HepG2 (cell line): Measurements from ENCODE around the gene LMNA. TPM values are rescaled to one million over a fixed set of nuclear protein-coding genes. Genes with fewer than 3 reads are reported as not detected.
A peak's percentile ranks its signal among the peaks of the same experiment; 100 is the strongest.

Experiments used
- CBFB ChIP-seq: sonication (generic); formaldehyde crosslinking; IDR thresholded peaks from 2 replicates; pipeline ENCODE4 v1.4.0; 2020; ENCODE audit warnings: missing genetic modification reagents
- CBX5 ChIP-seq: sonication (generic); formaldehyde crosslinking; IDR thresholded peaks from 2 replicates; pipeline ENCODE4 v1.4.0; 2020; ENCODE audit warnings: missing genetic modification reagents, borderline replicate concordance
- DPF2 ChIP-seq: sonication (generic); formaldehyde crosslinking; IDR thresholded peaks from 2 replicates; pipeline ENCODE4 v1.4.0; 2020; ENCODE audit warnings: mild to moderate bottlenecking, low read depth, missing genetic modification reagents, borderline replicate concordance
- EHMT2 ChIP-seq: fragments of 200-600 bp; sonication (generic); IDR thresholded peaks from 2 replicates; pipeline ENCODE4 v1.7.0; 2017; ENCODE audit warnings: antibody characterized with exemption, low read depth, low read length, borderline replicate concordance
- GATA4 ChIP-seq: sonication (generic); IDR thresholded peaks from 2 replicates; pipeline ENCODE4 v1.6.1; 2016; ENCODE audit warnings: antibody characterized with exemption, low read depth, borderline replicate concordance
- GLI4 ChIP-seq: sonication (generic); formaldehyde crosslinking; IDR thresholded peaks from 2 replicates; pipeline ENCODE4 v1.5.1; 2020; ENCODE audit warnings: missing genetic modification reagents, mild to moderate bottlenecking, moderate library complexity, borderline replicate concordance
- HNRNPL ChIP-seq: fragments of 200-400 bp; formaldehyde crosslinking; IDR thresholded peaks from 2 replicates; pipeline ENCODE4 v1.6.1; 2017; ENCODE audit warnings: mild to moderate bottlenecking, low read depth, low read length
- NFYC ChIP-seq: IDR thresholded peaks from 2 replicates; pipeline ENCODE4 v1.6.1; 2016; ENCODE audit warnings: missing genetic modification reagents, missing compliant biosample characterization
- PAX8 ChIP-seq: sonication (generic); formaldehyde crosslinking; IDR thresholded peaks from 2 replicates; pipeline ENCODE4 v1.8.0; 2022; ENCODE audit warnings: mild to moderate bottlenecking, missing genetic modification reagents, borderline replicate concordance
- POLR2AphosphoS2 ChIP-seq: IDR thresholded peaks from 2 replicates; pipeline ENCODE4 v1.6.1; 2011; ENCODE audit warnings: low read depth, low read length, improper control_type of control experiment
- RBM39 ChIP-seq: fragments of 200-400 bp; formaldehyde crosslinking; IDR thresholded peaks from one replicate; pipeline ENCODE4 v1.6.1; 2018; ENCODE audit warnings: antibody characterized with exemption, mild to moderate bottlenecking, low read depth, low read length; ENCODE audit not compliant: poor library complexity, severe bottlenecking
- SOX13 ChIP-seq, 3 experiments: fragments of 450-650 bp in 1 of 3; sonication (generic) in 1 of 3; formaldehyde crosslinking in 1 of 3; IDR thresholded peaks in 2 of 3; conservative IDR thresholded peaks in 1 of 3; 2 replicates each; pipeline versions ENCODE4 v1.5.0 to v1.6.1; 2016 to 2020; ENCODE audit warnings: antibody characterized with exemption in 1 of 3, mild to moderate bottlenecking in 1 of 3, missing compliant biosample characterization in 1 of 3, missing genetic modification reagents in 1 of 3, moderate library complexity in 1 of 3
- SRY ChIP-seq: sonication (generic); formaldehyde crosslinking; IDR thresholded peaks from 2 replicates; pipeline ENCODE4 v1.8.0; 2022; ENCODE audit warnings: mild to moderate bottlenecking, missing genetic modification reagents
- SSRP1 ChIP-seq: IDR thresholded peaks from 2 replicates; pipeline ENCODE4 v1.6.1; 2016; ENCODE audit warnings: control low read depth
- TCF7L2 ChIP-seq: IDR thresholded peaks from 2 replicates; pipeline ENCODE4 v1.6.1; 2011; ENCODE audit warnings: mild to moderate bottlenecking, low read depth, low read length, moderate library complexity
- YY1 ChIP-seq: IDR thresholded peaks from 2 replicates; pipeline ENCODE4 v1.6.1; 2011; ENCODE audit warnings: low read length, low read depth, moderate library complexity, mild to moderate bottlenecking; ENCODE audit not compliant: insufficient read depth, insufficient replicate concordance
- ZBTB3 ChIP-seq: sonication (generic); formaldehyde crosslinking; IDR thresholded peaks from 2 replicates; pipeline ENCODE4 v1.4.0; 2020; ENCODE audit warnings: low read depth, mild to moderate bottlenecking, moderate library complexity, missing genetic modification reagents, borderline replicate concordance
- ZBTB42 ChIP-seq: sonication (generic); formaldehyde crosslinking; IDR thresholded peaks from 2 replicates; pipeline ENCODE4 v1.5.0; 2020; ENCODE audit warnings: mild to moderate bottlenecking, missing genetic modification reagents
- ZKSCAN5 ChIP-seq: sonication (generic); formaldehyde crosslinking; IDR thresholded peaks from 2 replicates; pipeline ENCODE4 v1.5.1; 2020; ENCODE audit warnings: mild to moderate bottlenecking, missing genetic modification reagents
- ZNF275 ChIP-seq: sonication (generic); formaldehyde crosslinking; IDR thresholded peaks from 2 replicates; pipeline ENCODE4 v1.8.0; 2022; ENCODE audit warnings: missing genetic modification reagents, mild to moderate bottlenecking, inconsistent platforms, borderline replicate concordance
- ZNF530 ChIP-seq: sonication (generic); formaldehyde crosslinking; IDR thresholded peaks from 2 replicates; pipeline ENCODE4 v1.5.0; 2020; ENCODE audit warnings: low read depth, mild to moderate bottlenecking, missing genetic modification reagents
- ZNF563 ChIP-seq: sonication (generic); formaldehyde crosslinking; IDR thresholded peaks from 2 replicates; pipeline ENCODE4 v1.8.0; 2022; ENCODE audit warnings: mild to moderate bottlenecking, moderate library complexity, missing genetic modification reagents
- ZNF691 ChIP-seq: sonication (generic); formaldehyde crosslinking; IDR thresholded peaks from 2 replicates; pipeline ENCODE4 v1.4.0; 2020; ENCODE audit warnings: missing genetic modification reagents, low read depth, mild to moderate bottlenecking, borderline replicate concordance
- ZNF784 ChIP-seq: sonication (generic); formaldehyde crosslinking; IDR thresholded peaks from 2 replicates; pipeline ENCODE4 v1.5.1; 2020; ENCODE audit warnings: missing genetic modification reagents, mild to moderate bottlenecking, borderline replicate concordance
- polyA plus RNA-seq, 8 experiments: library from polyadenylated mRNA; depleted of rRNA in 3 of 8; stranded (reverse) in 7 of 8; unstranded in 1 of 8; fragments of >200 nt; fragmentation: Illumina TruSeq in 4 of 8; extraction: Trizol in 4 of 8; gene quantifications; 2 replicates each; pipeline versions ENCODE4 v1.2.1 to v1.2.3, GENCODE V29; 2011 to 2016; ENCODE audit warnings: low read depth in 4 of 8, missing spikeins in 1 of 8, mixed read lengths in 1 of 8; ENCODE audit not compliant: insufficient read depth in 1 of 8
- total RNA-seq, 5 experiments: library from RNA; depleted of rRNA; stranded (reverse); fragments of >200 nt; fragmentation: Illumina TruSeq; extraction: Trizol; gene quantifications; 2 replicates each; pipeline ENCODE4 v1.2.3, GENCODE V29; 2016; ENCODE audit warnings: low read depth in 1 of 5

The LMNA gene
- total and polyA plus RNA-seq, 2 of the 13 experiments (the other 11 are each of a cell fraction or from before 2014, with no cell fraction given), result 107 to 225 TPM

- TF ChIP-seq ZNF691 (CRISPR knock-in tag), result no peak
- no peak; the same call in 1 of the 2 replicates for TF ChIP-seq CBFB (CRISPR knock-in tag)
- no peak for TF ChIP-seq TCF7L2
- no peak for TF ChIP-seq SRY (CRISPR knock-in tag)
- TF ChIP-seq GLI4, result no peak
- no peak for TF ChIP-seq ZNF530 (CRISPR knock-in tag)
- no peak for TF ChIP-seq EHMT2
- TF ChIP-seq POLR2AphosphoS2, result no peak
- peak; percentile 26; the same call in 1 of the 2 replicates for TF ChIP-seq ZNF563
- TF ChIP-seq ZBTB42, result no peak
- no peak for TF ChIP-seq ZKSCAN5 (CRISPR knock-in tag)
- TF ChIP-seq ZNF275 (CRISPR knock-in tag), result 0 out of 2 replicates have a peak, but pooled peaks have one; percentile 52
- TF ChIP-seq DPF2, result no peak
- peak; percentile 66 for TF ChIP-seq RBM39
- no peak for TF ChIP-seq NFYC
- TF ChIP-seq ZNF784 (CRISPR knock-in tag), result no peak
- no peak for TF ChIP-seq SSRP1
- TF ChIP-seq GATA4, result no peak
- TF ChIP-seq PAX8 (CRISPR knock-in tag), result no peak
- TF ChIP-seq YY1, result peak; percentile 67
- TF ChIP-seq CBX5 (CRISPR knock-in tag), result no peak
- no peak for TF ChIP-seq HNRNPL
- TF ChIP-seq SOX13 (IDR thresholded peaks at IDR 0.05), result no peak
- peak in 1 of 2 experiments; percentile 22; a peak in 1 of 4 replicates for TF ChIP-seq SOX13 (CRISPR knock-in tag; conservative IDR thresholded peaks at IDR 0.05 in 1 of 2, IDR thresholded peaks at IDR 0.05 in 1 of 2)
- TF ChIP-seq ZBTB3 (CRISPR knock-in tag), result no peak
These were observed 32.0 kb upstream of the LMNA start, which contains the start of gene MEX3A (continued) for GRCh38 chr1:156082309-156083091.
